ENCODE data around the gene ZNF213.

Gene ZNF213

DNA sequence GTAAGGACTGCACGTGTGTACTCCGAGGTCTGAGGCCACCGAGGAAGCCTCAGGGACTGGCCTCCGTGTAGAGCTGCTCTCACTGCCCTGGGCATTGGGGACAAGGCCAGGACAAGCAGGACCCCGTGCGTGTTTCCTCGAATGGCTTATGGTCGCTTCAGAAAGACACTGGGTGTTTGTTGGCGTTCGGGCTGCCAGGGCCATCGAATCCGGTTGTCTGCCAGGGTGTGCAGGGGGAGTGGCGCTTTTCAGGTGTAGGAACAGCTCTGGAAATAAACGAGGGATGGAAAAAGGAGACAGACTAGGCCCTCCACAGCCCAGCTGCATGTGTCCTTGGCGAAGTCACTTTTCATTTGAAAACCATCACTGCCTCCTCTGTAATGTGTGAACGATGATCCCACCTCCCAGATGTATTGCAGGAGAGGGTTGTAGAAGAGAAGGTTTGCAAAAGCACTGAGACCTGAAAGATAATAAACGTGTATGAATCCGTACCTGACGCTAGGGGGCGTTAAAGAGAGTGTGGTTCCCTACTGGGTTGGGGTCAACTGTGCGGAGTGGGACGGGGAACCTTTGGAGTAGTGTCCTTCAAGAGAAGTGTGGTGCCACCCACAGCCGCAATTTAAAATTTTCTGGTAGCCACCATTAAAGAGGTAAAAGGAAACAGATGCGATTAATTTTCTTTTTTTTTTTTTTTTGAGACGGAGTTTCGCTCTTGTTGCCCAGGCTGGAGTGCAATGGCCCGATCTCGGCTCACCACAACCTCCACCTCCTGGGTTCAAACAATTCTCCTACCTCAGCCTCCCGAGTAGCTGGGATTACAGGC, 33.6 kb upstream of the ZNF213 start:
- H3K4me3 ChIP-seq (ENCODE audit: low read depth, low read length) = no peak overlapping the region
- peak; percentile 79 for DNase-seq (ENCODE audit: low read depth)
- TF ChIP-seq MYC (IDR thresholded peaks at IDR 0.05; ENCODE audit: low read depth, low read length) (0 out of 2 replicates have a peak, but pooled peaks have one; percentile 45), POLR2A (IDR thresholded peaks at IDR 0.05; ENCODE audit: extremely low read depth, insufficient read length) (no peak)
- TF ChIP-seq, protein P1, sequence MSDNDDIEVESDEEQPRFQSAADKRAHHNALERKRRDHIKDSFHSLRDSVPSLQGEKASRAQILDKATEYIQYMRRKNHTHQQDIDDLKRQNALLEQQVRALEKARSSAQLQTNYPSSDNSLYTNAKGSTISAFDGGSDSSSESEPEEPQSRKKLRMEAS (IDR thresholded peaks at IDR 0.05; ENCODE audit: low read depth, low read length) = peak; percentile 44; the same call in 1 of the 2 replicates
- TF ChIP-seq, protein P2, sequence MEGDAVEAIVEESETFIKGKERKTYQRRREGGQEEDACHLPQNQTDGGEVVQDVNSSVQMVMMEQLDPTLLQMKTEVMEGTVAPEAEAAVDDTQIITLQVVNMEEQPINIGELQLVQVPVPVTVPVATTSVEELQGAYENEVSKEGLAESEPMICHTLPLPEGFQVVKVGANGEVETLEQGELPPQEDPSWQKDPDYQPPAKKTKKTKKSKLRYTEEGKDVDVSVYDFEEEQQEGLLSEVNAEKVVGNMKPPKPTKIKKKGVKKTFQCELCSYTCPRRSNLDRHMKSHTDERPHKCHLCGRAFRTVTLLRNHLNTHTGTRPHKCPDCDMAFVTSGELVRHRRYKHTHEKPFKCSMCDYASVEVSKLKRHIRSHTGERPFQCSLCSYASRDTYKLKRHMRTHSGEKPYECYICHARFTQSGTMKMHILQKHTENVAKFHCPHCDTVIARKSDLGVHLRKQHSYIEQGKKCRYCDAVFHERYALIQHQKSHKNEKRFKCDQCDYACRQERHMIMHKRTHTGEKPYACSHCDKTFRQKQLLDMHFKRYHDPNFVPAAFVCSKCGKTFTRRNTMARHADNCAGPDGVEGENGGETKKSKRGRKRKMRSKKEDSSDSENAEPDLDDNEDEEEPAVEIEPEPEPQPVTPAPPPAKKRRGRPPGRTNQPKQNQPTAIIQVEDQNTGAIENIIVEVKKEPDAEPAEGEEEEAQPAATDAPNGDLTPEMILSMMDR (IDR thresholded peaks at IDR 0.05; ENCODE audit: low read depth, low read length) = peak; percentile 60

DNA sequence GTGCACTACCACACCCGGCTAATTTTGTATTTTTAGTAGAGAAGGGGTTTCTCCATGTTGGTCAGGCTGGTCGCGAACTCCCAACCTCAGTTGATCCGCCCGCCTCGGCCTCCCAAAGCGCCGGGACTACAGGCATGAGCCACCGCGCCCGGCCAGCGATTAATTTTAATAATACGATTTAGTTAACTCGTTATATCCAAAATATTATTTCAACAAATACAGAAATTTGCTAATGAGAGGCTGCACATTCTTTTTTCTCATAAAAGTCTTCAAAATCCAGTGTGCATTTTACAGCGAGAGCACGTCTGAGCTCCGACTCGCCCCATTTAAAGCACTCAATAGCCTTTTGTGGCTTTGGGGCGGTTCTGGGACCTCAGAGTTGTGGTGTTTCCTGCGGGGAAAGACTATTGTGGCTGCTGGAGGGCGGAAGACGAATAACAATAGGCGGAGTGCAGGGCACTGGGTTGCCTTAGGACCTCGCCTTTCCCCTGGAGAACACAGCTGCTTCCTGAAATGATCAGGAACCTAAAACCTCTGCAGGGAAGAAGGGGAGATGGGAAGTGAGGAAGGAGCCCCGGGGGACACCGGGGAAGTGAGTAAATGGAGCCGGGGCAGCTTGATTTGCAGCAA, 32.9 kb upstream of the ZNF213 start:
- DNase-seq (ENCODE audit: low read depth) = peak; percentile 89
- TF ChIP-seq, protein P1 (IDR thresholded peaks at IDR 0.05; ENCODE audit: low read depth, low read length) = peak; percentile 32; the same call in 1 of the 2 replicates
- 0 out of 2 replicates have a peak, but pooled peaks have one; percentile 24 for TF ChIP-seq MYC (IDR thresholded peaks at IDR 0.05; ENCODE audit: low read depth, low read length)
- TF ChIP-seq, protein P2 (IDR thresholded peaks at IDR 0.05; ENCODE audit: low read depth, low read length) = no peak
- TF ChIP-seq POLR2A (IDR thresholded peaks at IDR 0.05; ENCODE audit: extremely low read depth, insufficient read length) = no peak
- no peak overlapping the region for H3K4me3 ChIP-seq (ENCODE audit: low read depth, low read length)

DNA sequence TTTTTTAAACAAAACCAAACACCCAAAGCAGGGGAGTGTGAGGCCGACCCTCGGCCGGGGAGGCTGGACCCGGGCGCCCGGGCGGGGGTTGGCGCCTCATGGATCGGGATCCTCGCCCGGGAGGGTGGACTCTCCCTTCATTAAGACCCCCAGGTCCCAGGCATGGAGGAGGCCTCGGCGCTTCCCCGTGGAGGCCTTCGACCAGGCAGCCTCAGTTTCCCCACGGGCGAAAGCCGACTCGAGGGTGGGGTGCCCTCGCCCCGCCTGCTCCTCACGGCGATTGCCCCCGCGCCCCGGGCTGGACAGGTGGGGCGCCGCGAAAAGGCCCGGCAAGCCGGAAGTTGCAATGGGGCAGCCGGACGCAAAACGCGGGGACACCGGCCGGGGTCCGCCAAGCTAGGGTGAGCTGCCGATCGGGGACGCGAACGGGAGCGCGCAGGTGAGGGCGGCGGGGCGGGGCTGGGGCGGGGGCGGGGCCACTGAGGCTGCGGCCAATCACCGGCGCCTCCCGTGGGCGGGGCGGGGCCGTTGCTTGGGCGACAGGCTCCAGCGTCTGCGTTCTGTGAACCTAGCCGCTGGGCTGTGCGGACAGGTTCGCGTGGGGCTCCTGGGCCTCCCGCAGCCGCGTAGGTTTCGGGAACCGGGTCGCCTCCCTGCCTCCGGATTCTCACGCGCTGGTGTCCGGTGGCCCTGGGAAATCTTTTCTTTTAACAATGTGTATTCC, 28.5 kb upstream of the ZNF213 start:
- DNase-seq (ENCODE audit: low read depth) = peak; percentile 94
- TF ChIP-seq MYC (IDR thresholded peaks at IDR 0.05; ENCODE audit: low read depth, low read length) (peak; percentile 84), POLR2A (IDR thresholded peaks at IDR 0.05; ENCODE audit: extremely low read depth, insufficient read length) (peak; percentile 79)
- TF ChIP-seq, protein P2 (IDR thresholded peaks at IDR 0.05; ENCODE audit: low read depth, low read length) = no peak
- TF ChIP-seq, protein P1 (IDR thresholded peaks at IDR 0.05; ENCODE audit: low read depth, low read length) = peak; percentile 70
- H3K4me3 ChIP-seq (ENCODE audit: low read depth, low read length) = peak overlapping the region; percentile 69

DNA sequence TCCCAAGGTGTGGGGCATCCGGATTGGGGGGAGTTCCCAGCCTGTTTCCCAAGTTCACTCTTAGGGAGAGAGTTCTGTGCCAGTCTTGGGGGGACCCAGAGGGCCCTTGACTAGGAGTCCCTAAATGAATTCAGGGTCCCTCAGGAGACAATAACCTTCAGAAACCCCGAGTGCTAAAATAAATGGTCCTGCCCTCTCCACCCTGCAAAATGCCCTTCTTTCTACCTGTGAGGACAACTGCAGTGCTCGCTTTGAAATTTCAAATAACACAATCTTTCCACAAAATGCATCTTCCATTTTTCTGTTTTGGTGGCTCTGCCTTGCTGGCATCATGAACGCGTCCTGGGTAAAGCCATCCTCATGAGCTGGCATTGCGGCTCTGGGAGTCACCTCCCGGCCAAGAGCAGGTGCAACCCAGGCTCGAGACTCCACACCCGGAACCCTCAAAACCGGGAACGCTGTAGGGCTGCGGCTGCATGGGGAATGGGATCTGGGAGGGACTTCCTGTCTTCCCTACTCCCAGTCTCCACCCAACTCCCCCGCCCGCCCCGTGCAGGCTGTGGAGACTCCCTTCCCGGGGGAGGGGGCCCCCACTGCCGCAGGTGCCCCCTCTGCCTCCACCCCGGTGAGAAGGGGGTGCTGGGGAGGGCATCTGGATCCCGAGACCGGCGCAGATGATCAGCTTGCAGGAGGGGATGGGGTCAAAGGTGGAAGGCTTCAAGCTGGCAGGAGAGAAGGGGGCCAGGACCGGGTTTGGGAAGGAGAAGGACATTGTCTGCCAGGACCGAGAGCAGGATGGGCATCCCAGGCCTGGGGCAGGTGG, 22.6 kb upstream of the ZNF213 start, which contains the start of gene ZNF205:
TSS of gene ZNF205 (plus strand) at position 529 of the 823 bp plus-strand sequence. CDS start 845 bp downstream, outside the sequence.
- TF ChIP-seq POLR2A (IDR thresholded peaks at IDR 0.05; ENCODE audit: extremely low read depth, insufficient read length) (no peak), MYC (IDR thresholded peaks at IDR 0.05; ENCODE audit: low read depth, low read length) (no peak)
- TF ChIP-seq, protein P2 (IDR thresholded peaks at IDR 0.05; ENCODE audit: low read depth, low read length) = no peak
- TF ChIP-seq, protein P1 (IDR thresholded peaks at IDR 0.05; ENCODE audit: low read depth, low read length) = no peak
- no peak within 1 kb of the TSS for H3K4me3 ChIP-seq (ENCODE audit: low read depth, low read length)
- DNase-seq (ENCODE audit: low read depth) = no peak

Measured in NB4 (cell line).